Endometrial microvascular endothelial cells (primary cell): ENCODE results near the gene NYNRIN. TPM values are rescaled to one million over a fixed set of nuclear protein-coding genes. Genes with fewer than 3 reads are reported as not detected.
"Not testable (repeated sequence)": the region's sequence is repeated elsewhere in the genome, so short reads cannot be mapped to it uniquely, and the experiment has no call there.

Experiments
- in situ Hi-C: cut with HindIII; loops from 2 replicates; pipeline ENCODE4 v1.10.0; 2017; ENCODE audit warnings: low sequenced_read_pairs, low pct_unique_long_range_greater_than_20kb; ENCODE audit errors: inconsistent ontology term
- total RNA-seq: library from RNA; depleted of rRNA; stranded (reverse); fragments of >200 nt; gene quantifications from one replicate; pipeline ENCODE4 v1.2.3, GENCODE V29; 2015; ENCODE audit errors: inconsistent ontology term

Gene NYNRIN
- total RNA-seq, result 6.9 TPM

GRCh38 chr14:24398653-24399446, at the start of gene NYNRIN:
Gene NYNRIN (plus strand): TSS chr14:24399003. CDS start chr14:24399247, 244 bp downstream.
- in situ Hi-C loops, result no loop called here

- in situ Hi-C loops, result no loop called here
Measured at GRCh38 chr14:24349742-24350141, 49.1 kb upstream of the NYNRIN start.

- in situ Hi-C loops, result no loop called here
Measured at GRCh38 chr14:24351517-24351916, 47.3 kb upstream of the NYNRIN start.

GRCh38 chr14:24353559-24354481, 45.0 kb upstream of the NYNRIN start:
- in situ Hi-C loops, result no loop called here

GRCh38 chr14:24354482-24354825, 44.3 kb upstream of the NYNRIN start:
- in situ Hi-C loops, result not testable (repeated sequence)

GRCh38 chr14:24355009-24355408, 43.8 kb upstream of the NYNRIN start:
- in situ Hi-C loops, result no loop called here

GRCh38 chr14:24356208-24356607, 42.6 kb upstream of the NYNRIN start:
- in situ Hi-C loops, result no loop called here

- in situ Hi-C loops, result no loop called here
Measured at GRCh38 chr14:24360281-24360680, 38.5 kb upstream of the NYNRIN start.

GRCh38 chr14:24361326-24361725, 37.5 kb upstream of the NYNRIN start:
- in situ Hi-C loops, result no loop called here

GRCh38 chr14:24362241-24362960, 36.4 kb upstream of the NYNRIN start:
- in situ Hi-C loops, result no loop called here

- in situ Hi-C loops, result no loop called here
Measured at GRCh38 chr14:24363401-24363800, 35.4 kb upstream of the NYNRIN start.

GRCh38 chr14:24364841-24365240, 34.0 kb upstream of the NYNRIN start:
- in situ Hi-C loops, result loop anchor here (5.0 kb wide), 1 partner anchor 72 kb away; no protein-coding TSS in a partner anchor

GRCh38 chr14:24365600-24366412, 33.0 kb upstream of the NYNRIN start:
- in situ Hi-C loops, result loop anchor here (5.0 kb wide), 1 partner anchor 71 kb away; no protein-coding TSS in a partner anchor

- in situ Hi-C loops, result loop anchor here (5.0 kb wide), 1 partner anchor 71 kb away; no protein-coding TSS in a partner anchor
Measured at GRCh38 chr14:24366413-24366720, 32.4 kb upstream of the NYNRIN start.

GRCh38 chr14:24366721-24367513, 31.9 kb upstream of the NYNRIN start:
- in situ Hi-C loops, result loop anchor here (5.0 kb wide), 1 partner anchor 70 kb away; no protein-coding TSS in a partner anchor

- in situ Hi-C loops, result loop anchor here (5.0 kb wide), 1 partner anchor 70 kb away; no protein-coding TSS in a partner anchor
Measured at GRCh38 chr14:24367514-24368211, 31.1 kb upstream of the NYNRIN start, which contains the start of gene NFATC4. Gene NFATC4 (plus strand): TSS chr14:24368184. CDS start chr14:24368341, 157 bp downstream.

- in situ Hi-C loops, result loop anchor here (5.0 kb wide), 1 partner anchor 69 kb away; no protein-coding TSS in a partner anchor
Measured at GRCh38 chr14:24368212-24368561, 30.6 kb upstream of the NYNRIN start.
